ENCODE measurements around the gene UBE3B.

DNA sequence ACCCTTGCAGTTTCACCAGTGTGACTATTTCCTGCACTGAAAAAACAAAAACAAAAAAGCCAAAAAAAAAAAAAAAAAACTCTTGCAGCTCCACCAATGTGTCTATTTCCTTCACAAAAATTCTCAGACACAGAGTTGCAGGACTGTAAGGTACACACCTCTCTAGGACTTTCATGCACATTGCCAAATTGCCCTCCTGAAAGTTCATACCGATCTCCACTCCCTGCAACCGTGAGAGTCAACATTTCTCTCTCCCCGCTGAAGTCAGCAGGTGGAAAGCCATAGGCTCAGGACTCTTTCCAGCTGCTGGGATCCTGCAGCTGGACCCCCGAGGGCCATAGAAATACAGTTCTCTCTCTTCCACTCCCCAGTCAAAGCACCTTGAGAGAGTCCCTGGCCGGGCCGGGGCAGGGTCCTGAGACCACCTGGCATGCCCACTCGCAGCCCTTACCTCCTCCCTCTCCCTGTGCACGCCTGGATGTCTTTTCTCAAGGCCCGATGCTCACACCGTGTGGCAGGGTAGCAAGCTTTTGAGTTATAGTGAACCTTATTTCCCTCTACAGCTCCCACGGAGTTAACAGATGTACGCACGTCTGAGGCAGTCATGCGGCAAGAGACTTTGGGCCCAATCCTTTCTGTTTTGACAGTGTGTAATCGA is 72.3 kb downstream of the UBE3B start:
- TF ChIP-seq, protein P1, sequence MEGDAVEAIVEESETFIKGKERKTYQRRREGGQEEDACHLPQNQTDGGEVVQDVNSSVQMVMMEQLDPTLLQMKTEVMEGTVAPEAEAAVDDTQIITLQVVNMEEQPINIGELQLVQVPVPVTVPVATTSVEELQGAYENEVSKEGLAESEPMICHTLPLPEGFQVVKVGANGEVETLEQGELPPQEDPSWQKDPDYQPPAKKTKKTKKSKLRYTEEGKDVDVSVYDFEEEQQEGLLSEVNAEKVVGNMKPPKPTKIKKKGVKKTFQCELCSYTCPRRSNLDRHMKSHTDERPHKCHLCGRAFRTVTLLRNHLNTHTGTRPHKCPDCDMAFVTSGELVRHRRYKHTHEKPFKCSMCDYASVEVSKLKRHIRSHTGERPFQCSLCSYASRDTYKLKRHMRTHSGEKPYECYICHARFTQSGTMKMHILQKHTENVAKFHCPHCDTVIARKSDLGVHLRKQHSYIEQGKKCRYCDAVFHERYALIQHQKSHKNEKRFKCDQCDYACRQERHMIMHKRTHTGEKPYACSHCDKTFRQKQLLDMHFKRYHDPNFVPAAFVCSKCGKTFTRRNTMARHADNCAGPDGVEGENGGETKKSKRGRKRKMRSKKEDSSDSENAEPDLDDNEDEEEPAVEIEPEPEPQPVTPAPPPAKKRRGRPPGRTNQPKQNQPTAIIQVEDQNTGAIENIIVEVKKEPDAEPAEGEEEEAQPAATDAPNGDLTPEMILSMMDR (IDR thresholded peaks at IDR 0.05): no peak
- TF ChIP-seq POLR2A (IDR thresholded peaks at IDR 0.05): no peak
